GM21367 (cell line): ENCODE results near the gene DBNL.
A peak's percentile ranks its signal among the peaks of the same experiment; 100 is the strongest.

Experiments used
- ATAC-seq: cut with Tn5 transposase; IDR thresholded peaks from one replicate; pipeline ENCODE4 v1.9.1; 2021; ENCODE audit not compliant: unreplicated experiment

Gene DBNL

GRCh38 chr7:44076101-44076895, 31.8 kb downstream of the DBNL start:
- ATAC-seq: no peak

GRCh38 chr7:44077061-44077460, 32.6 kb downstream of the DBNL start:
- no peak for ATAC-seq

- no peak for ATAC-seq
Measured at GRCh38 chr7:44077681-44078091, 33.2 kb downstream of the DBNL start.

- no peak for ATAC-seq
Measured at GRCh38 chr7:44078521-44078920, 34.0 kb downstream of the DBNL start.

- no peak for ATAC-seq
Measured at GRCh38 chr7:44079331-44080021, 35.0 kb downstream of the DBNL start.

GRCh38 chr7:44080118-44080517, 35.6 kb downstream of the DBNL start:
- ATAC-seq: no peak

GRCh38 chr7:44080686-44081265, 36.3 kb downstream of the DBNL start:
- no peak for ATAC-seq

- no peak for ATAC-seq
Measured at GRCh38 chr7:44081266-44081748, 36.8 kb downstream of the DBNL start.

GRCh38 chr7:44082541-44083207, 38.2 kb downstream of the DBNL start:
- peak; percentile 81 for ATAC-seq

GRCh38 chr7:44083796-44084195, 39.3 kb downstream of the DBNL start:
- ATAC-seq: no peak

- no peak for ATAC-seq
Measured at GRCh38 chr7:44084701-44085100, 40.2 kb downstream of the DBNL start.

- no peak for ATAC-seq
Measured at GRCh38 chr7:44085546-44085945, 41.0 kb downstream of the DBNL start.

GRCh38 chr7:44086627-44087026, 42.1 kb downstream of the DBNL start:
- ATAC-seq: no peak

- ATAC-seq: no peak
Measured at GRCh38 chr7:44087911-44088838, 43.7 kb downstream of the DBNL start.

GRCh38 chr7:44093102-44093641, 48.7 kb downstream of the DBNL start:
- no peak for ATAC-seq

- ATAC-seq: no peak
Measured at GRCh38 chr7:44094365-44094764, 49.9 kb downstream of the DBNL start.

GRCh38 chr7:44094883-44095592, 50.5 kb downstream of the DBNL start:
- no peak for ATAC-seq

GRCh38 chr7:44095781-44096180, 51.3 kb downstream of the DBNL start:
- no peak for ATAC-seq

GRCh38 chr7:44096326-44096881, 51.9 kb downstream of the DBNL start:
- no peak for ATAC-seq
